HG02981 (cell line): ENCODE measurements around the gene DEUP1.

Experiments used
- ATAC-seq: cut with Tn5 transposase; IDR thresholded peaks from one replicate; pipeline ENCODE4 v1.9.1; 2021; ENCODE audit warnings: mild to moderate bottlenecking, moderate library complexity; ENCODE audit not compliant: unreplicated experiment

Gene DEUP1

DNA sequence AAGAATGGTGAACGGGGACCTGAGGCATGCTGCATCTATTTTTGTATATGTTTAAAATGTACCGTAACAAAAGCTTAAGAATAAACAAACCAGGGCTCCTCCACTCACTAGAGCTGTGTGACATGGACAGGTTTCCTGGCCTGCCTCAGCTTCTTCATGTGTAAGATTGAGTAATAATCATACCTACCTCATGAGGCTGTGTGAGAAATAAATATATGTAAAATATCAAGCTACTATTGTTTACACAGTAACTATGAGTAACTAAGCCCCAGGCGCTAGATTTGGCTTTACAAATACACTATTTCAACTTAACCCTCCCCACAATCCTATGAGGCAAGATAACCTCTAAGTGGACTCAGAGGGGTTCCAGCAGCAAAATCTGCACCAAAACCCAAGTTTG lies 146.3 kb downstream of the DEUP1 start:
- ATAC-seq, result no peak

DNA sequence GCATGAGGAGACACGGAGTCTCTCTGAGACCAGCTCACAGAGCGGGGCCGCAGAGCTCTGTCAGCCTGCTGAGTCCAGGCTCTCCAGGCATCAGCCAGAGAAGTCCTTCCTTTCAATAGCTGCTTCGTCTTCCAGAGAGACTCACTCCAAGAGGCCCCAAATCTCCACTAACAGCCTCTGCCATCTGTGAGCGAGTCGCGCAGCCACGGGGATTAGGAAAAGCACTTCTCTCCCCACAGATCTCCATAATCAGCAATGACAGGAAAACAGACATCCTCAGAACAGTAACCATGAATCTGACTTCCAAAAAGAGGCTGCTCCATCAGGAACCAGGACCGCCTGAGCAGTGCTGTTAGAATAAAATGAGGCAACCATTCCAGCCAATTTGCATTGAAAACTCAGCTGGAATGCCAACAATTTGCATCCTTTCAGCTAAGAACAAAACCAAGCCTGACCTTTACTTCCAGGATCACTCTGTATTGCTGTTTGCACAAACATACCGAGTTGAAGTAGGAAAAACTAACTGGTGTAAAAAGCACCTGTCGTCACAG lies 147.2 kb downstream of the DEUP1 start:
- ATAC-seq, result no peak

DNA sequence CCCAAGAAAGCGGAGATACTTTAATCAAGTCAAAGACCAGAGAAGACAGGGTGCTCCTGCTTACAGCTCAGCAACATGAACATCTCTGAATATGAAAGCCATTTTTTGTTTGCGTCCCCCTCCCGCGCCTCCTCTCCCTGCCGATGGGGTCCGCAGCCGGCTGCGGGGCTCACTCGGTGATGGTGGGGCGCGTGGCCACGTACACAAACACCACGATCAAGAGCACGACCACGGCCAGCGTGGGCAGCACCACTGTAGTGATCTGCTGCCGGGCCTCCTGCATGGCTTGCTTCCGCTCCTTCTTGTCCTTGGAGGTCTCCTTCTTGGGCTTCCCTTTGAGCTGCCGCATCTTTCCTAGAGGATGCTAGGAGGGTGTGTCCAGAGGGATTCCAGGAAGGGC lies 148.3 kb downstream of the DEUP1 start:
- ATAC-seq, result no peak

DNA sequence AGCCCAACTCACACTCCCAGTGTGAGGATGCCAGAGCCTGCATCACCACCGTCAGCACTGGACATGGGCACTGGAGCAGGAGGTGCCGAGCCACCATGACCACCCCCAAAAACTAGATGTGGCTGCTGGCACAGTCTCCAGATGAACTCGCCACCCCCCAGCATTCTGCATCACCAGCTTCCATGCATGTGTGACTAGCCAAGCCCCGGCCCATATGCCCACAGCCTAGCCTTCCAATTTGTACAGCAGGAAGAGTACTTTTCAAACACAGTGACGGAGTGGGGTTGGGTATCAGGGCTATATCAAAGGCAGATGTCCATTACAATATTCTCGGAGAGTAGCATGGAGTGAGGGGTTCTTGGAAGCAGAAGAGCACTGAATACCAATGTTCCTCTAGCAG lies 149.7 kb downstream of the DEUP1 start:
- ATAC-seq, result no peak

DNA sequence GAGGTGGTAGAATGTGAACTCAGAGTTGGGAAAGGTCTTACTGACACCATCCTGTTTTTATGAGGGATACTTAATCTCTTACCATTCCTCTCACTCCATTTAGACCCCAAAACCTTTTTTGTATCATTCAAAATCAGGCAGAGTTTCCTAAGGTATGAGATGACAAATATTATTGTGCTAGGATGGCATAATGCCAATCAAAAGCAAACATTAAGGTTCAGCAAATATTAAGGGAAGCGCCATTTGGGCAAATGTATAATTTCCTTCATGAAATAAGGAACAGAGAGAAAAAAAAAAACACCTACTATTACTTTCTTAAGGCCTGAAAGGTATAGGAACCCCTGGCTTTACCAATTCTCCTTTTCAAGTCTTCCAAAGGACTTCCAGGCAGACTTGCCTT lies 150.2 kb downstream of the DEUP1 start:
- no peak for ATAC-seq

DNA sequence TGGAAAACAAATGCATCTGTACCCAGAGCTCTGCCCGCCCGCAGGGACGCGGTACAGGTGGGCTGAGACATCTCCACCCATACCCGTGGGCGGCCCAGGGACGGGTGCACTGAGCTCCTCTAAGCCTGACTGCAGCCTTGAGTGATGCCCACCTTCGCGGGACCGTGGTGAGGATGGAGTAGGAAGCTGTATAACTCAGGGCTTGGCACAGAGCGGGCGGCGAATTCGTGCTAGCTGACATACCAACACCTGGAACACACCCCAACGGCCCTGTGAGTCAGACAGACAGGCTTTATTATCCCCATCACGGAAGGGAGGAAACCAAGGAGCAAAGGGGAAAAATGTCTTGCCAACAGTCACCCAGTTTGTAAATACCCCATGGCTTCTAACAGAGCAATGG lies 150.7 kb downstream of the DEUP1 start:
- ATAC-seq, result no peak

DNA sequence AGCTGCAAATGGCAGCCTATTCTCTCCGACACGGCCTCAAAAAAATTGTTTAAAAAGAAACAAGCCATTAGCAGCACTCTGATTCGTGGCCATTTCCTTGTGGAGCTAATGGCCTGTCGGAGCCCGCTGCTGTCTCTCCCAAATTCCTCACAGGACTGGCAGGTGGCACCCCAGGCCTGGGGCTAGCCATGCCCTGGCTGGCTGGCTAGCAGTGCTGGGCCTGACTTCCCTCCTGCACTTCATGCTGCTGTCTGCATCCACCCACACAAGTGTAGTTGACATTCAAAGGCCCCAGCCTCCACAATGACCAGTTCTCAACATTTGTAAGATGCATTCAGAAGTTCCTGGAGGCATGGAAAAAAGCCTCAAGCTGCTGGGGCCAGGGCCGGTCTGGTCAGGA lies 151.2 kb downstream of the DEUP1 start:
- ATAC-seq, result no peak

DNA sequence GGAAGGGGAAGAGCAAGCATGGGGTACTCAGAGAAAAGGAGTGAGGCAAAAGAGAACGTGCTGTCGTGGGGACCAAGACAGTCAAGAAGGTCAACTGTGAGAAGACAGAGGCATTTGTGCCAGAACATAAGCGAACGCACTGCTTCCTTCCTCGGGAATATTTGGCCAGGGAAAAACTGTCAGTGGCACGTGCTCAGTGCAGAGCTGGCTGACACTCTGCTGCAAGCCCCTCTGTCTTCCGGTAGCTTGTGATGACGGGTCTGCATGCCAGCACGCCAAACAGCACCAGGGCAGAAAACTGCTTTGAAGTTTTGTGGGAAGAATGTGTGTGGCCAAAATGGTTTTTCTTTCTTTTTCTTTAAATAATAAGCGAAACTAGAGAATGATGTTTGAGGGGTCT lies 152.0 kb downstream of the DEUP1 start:
- no peak for ATAC-seq

DNA sequence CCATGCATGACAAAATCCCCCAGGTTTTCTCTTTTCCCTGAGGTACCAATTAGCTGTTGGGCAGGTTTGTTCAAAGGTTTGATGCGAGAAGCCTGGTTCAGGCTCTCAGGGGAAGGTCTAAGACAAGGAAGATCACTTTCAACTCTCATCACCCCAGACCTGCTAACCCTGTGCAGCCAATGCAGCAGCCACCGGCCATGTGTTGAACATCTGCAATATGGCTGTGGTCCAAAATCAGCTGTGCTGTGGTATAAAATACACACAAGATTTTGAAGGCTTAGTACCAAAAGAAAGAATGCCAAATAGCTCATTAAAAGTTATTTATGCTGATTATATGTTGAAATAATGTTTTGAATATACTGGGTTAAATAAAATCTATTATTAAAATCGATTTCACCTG lies 154.2 kb downstream of the DEUP1 start:
- ATAC-seq, result no peak

DNA sequence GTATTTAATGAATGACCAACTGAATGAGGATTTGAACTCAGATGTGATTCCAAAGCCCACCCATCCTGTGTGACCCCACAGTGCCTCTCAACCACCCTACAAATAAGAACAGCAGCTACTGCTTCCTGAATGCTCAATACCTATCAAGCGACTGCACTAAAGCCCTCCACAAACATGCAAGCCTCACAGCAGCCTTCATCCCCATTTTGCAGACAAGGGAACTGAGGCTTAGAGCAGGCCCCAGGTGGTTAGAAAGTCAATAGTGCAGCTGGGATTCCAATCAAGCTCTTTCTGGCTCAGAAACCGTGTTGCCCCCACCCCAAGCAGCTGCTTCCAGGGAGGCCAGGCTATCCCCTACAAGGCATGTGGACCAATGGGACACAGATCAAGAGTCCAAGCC lies 155.4 kb downstream of the DEUP1 start:
- no peak for ATAC-seq

DNA sequence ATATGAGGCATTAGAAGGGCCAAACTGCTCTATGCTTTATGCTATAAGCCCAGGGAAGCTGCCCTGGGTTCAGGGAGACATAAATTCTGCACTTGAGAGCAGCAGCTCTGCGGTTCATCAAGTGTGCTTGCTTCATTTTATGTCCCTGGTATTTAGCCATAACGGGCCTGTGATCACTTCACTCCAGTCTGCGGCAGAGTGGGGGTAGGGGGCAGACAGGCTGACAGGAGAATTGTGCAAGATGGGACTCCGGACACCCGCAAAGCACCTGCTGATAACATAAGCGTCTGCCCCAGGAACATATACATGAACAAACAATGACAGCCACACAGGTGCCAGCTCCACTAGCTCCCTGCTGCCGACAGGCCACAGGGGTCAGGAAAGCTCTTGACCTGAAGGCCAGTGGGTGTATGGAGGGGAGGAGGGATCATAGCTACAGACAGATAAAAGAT lies 156.5 kb downstream of the DEUP1 start:
- no peak for ATAC-seq
